Upper lobe of left lung (tissue), 4 donors: ENCODE measurements around the gene SMAD9.

Experiments used
- EP300 ChIP-seq, 4 donors: sonication (generic); formaldehyde crosslinking; IDR thresholded peaks; one replicate each; pipeline ENCODE4 v1.5.1; 2017; ENCODE audit warnings: antibody characterized with exemption in 4 of 4, control low read depth in 2 of 4
- POLR2A ChIP-seq, 4 donors: fragments of 450-650 bp; IDR thresholded peaks; one replicate each; pipeline ENCODE4 v1.5.1; 2016 to 2017; ENCODE audit warnings: antibody characterized with exemption in 4 of 4, mild to moderate bottlenecking in 2 of 4
- TF ChIP-seq, protein P1 (sequence below), 6 experiments: fragments of 450-650 bp in 4 of 6; fragments of 200-600 bp in 2 of 6; sonication (generic) in 2 of 6; IDR thresholded peaks; one replicate each; pipeline ENCODE4 v1.5.1; 2016 to 2019; ENCODE audit warnings: antibody characterized with exemption in 6 of 6

- TF ChIP-seq, protein P1, sequence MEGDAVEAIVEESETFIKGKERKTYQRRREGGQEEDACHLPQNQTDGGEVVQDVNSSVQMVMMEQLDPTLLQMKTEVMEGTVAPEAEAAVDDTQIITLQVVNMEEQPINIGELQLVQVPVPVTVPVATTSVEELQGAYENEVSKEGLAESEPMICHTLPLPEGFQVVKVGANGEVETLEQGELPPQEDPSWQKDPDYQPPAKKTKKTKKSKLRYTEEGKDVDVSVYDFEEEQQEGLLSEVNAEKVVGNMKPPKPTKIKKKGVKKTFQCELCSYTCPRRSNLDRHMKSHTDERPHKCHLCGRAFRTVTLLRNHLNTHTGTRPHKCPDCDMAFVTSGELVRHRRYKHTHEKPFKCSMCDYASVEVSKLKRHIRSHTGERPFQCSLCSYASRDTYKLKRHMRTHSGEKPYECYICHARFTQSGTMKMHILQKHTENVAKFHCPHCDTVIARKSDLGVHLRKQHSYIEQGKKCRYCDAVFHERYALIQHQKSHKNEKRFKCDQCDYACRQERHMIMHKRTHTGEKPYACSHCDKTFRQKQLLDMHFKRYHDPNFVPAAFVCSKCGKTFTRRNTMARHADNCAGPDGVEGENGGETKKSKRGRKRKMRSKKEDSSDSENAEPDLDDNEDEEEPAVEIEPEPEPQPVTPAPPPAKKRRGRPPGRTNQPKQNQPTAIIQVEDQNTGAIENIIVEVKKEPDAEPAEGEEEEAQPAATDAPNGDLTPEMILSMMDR (IDR thresholded peaks at IDR 0.05) = no peak
- TF ChIP-seq POLR2A (IDR thresholded peaks at IDR 0.05) (no peak), EP300 (IDR thresholded peaks at IDR 0.05) (no peak)
Observed at GRCh38 chr13:36950920-36951319, 30.9 kb upstream of the SMAD9 start.
